GM19467 (cell line): ENCODE data around the gene PPFIA1.
"Not testable (repeated sequence)": the region's sequence is repeated elsewhere in the genome, so short reads cannot be mapped to it uniquely, and the experiment has no call there.

Source experiments
- ATAC-seq: cut with Tn5 transposase; IDR thresholded peaks from one replicate; pipeline ENCODE4 v1.9.1; 2021; ENCODE audit warnings: mild to moderate bottlenecking, moderate library complexity; ENCODE audit not compliant: unreplicated experiment

PPFIA1 gene

DNA sequence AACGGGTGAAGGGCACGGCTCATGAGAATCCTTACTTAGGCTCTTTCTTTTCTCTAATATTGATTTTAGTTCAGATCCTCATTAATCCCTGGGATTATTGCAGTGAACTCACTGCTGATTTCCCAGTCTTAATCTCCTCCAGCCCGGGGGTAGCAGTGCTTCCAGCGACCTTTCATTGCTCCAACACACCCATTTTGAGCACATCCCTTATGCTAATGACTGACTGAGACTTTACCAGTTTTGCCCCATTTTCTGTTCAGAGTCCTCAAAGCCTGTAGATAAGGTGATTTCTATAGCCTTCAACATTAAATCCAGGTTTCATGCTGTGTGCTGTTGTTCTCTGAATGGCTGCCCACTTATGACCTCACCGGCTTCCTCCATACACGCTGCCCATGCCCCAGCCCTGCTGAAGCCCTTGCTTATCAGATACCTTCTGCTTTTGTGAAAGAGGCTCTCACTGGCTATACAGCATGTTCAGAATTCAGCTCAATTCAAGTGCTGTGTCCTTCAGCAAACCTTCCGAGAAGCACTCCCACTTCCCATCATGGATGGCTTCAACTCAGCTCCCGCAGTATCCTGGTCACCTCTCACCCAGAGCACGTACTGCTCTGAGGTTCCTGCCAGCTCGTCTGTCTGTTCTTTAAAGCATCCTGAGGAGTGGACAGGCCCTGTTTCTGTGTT is 49.0 kb downstream of the PPFIA1 start:
- ATAC-seq: no peak

DNA sequence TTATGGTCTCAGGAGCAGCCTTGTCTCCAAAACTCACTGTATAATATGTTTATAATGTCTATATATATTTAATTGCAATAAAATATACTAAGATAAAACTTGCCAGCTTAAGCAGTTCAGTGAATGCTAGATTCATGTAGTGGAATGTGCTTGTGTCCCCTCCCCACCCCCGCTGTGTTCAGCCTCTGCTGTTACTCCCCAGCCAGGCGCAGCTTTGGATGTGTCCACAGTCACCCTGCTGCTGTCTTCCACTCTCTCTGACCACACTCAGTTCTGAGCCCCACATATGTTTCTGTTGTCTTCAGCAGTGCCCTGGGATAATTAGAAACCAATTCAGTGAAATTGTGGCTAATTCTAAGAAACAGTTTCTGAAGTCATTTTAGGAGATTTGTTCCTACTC is 52.2 kb downstream of the PPFIA1 start:
- ATAC-seq: no peak

DNA sequence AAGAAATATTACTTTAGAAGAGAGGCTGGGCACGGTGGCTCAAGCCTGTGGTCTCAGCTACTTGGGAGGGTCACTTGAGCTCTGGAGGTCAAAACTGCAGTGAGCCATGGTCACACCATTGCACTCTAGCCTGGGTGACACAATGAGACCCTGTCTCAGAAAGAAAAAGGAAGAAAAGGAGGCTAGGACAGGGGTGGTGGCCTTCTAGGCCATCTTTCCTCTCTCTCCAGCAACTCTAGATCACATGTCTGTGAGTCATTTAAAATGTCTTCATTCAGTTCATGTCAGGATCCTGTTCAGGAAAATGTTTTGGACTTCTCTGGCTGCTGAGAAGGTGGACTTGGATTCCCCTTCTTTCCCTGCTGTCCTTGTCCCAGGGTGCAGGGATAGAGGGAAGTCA is 53.3 kb downstream of the PPFIA1 start:
- no peak for ATAC-seq

DNA sequence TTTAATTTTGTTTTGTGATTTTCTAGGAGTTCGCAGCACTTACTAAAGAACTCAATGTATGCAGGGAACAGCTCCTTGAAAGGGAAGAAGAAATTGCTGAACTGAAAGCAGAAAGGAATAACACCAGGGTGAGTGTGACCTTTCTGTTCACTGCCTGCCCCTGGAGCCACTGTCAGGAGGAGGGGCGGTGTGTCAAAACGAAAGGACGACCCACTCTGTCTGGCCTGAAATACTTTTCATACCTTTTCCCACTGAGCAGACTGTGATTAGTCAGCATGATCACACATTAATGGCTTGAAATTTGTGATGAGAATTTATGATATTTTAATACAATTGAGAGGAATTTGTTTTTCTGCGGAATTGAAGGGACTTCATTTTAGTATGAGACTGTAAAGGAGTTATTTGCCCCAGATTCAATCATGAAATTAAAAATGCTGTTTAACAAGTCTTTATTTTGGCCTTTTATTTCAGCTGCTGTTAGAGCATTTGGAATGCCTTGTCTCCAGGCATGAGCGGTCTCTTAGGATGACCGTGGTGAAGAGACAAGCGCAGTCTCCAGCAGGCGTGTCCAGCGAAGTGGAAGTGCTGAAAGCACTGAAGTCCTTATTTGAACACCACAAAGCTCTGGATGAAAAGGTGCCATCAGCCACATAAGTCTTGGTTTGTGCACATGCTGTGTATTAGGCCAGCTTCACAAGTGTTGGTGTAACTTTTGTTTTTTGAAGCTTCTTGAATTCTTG is 54.1 kb downstream of the PPFIA1 start:
- peak; percentile 56 for ATAC-seq

DNA sequence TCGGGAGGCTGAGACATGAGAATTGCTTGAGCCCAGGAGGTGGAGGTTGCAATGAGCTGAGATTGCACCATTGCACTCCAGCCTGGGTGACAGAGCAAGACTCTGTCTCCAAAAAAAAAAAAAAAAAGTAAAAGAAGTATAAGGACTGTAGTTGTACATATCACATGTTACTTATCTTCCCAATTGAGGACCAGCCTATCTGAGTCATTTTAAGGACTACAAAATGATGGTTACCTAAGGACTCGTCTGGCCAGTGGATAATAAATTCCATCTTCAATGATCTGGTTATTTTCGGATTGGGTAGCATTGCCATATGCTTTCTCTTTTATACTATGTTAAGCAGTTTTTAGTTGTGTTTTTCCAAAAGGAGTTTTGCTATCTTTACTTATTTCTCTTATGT is 55.3 kb downstream of the PPFIA1 start:
- no peak for ATAC-seq

DNA sequence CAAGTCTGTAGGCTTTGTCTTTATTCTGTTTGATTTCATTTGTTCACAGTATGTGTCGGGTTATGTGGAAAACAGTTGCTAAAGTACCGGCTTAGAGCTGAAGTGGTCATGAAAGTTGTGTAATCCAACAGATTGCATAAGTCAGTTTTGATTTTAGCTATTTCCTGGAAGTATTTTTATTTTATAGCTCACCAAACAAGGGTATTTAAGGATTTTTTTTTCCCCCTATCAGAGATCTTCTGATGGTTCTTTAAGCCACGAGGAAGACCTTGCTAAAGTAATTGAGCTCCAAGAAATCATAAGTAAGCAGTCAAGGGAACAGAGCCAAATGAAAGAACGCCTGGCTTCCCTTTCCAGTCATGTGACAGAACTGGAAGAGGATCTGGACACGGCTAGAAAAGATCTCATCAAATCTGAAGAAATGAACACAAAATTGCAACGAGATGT is 55.9 kb downstream of the PPFIA1 start:
- no peak for ATAC-seq

DNA sequence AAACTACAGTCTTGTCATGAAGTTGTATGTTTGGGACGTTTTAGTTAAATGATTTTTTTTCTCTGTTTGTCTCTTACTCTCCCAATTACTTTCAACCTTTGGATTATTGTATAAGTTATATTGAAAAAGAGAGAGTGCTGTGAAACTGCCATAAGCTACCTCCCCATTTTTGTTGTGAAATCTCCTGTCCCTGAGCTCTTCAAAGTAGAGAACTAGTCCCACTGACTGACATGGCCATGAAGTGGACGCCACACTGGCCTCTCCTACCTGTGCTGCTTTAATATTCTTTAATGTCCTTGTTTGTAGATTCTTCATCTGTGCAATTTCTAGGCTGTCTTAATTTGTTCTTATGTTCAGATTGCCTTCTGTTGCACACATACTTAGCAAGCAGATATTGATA is 56.3 kb downstream of the PPFIA1 start:
- no peak for ATAC-seq

DNA sequence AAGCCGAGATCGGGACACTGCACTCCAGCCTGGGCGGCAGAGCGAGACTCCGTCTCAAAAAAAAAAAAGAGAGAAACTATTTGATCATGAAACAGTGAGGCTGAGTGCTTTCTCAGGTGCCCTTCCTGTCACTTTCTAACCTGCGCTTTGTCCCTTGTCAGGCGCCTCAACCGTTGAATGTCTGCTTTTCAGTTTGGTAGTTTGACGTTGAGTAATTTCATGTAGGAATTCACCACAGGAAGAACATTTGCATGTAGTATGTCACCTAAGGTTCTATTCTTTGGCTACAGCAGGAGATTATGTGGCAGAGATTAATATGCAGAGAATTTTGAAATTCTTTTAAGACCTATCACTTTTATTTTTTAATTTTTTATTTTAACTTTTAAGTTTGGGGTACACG is 57.2 kb downstream of the PPFIA1 start:
- no peak for ATAC-seq

DNA sequence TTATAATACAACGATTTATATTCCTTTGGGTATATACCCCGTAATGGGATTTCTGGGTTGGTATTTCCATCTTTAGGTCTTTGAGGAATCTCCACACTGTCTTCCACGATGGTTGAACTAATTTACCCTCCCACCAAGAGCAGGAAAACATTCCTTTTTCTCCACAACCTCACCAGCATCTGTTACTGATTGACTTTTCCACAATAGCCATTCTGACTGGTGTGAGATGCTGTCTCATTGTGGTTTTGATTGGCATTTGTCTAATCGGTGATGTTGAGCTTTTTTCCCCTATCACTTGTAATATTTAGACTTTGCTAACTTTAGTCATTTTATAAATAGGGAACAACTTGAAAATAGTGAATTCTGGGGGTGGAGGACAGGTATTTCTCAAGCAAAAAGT is 58.1 kb downstream of the PPFIA1 start:
- ATAC-seq: no peak

DNA sequence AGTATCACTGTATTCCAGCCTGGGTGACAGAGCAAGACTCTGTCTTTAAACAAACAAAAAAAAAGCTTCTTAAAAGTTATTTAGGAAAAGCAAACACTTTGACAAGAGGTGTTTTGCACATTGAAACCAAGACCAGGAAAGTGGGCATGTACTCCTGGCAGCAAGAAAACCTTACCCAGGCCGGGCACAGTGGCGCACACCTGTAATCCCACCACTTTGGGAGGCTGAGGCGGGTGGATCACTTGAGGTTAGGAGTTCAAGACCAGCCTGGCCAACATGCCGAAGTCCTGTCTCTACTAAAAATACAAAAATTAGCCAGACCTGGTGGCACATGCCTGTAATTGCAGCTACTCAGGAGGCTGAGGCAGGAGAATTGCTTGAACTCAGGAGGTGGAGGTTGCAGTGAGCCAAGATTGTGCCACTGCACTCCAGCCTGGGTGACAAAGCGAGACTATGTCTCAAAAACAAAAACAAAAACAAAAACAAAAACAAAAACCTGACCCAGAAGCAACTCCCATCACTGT is 60.9 kb downstream of the PPFIA1 start:
- ATAC-seq: not testable (repeated sequence)

DNA sequence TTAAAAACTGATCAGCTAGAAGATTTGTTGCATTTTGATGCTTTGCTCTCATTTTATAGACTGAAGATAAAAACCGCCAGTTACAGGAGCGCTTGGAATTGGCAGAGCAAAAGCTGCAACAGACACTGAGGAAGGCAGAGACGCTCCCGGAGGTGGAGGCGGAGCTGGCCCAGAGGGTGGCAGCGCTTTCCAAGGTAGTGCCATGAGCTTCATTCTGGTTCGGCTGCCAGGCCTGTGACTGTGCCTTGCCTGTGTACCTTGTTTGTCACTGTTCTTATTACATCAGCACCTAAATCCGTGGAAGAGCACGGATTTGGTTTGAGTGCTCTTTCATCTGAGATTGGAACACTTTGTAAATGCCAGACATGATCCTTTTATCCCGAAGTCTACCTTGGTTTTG is 61.4 kb downstream of the PPFIA1 start:
- no peak for ATAC-seq

DNA sequence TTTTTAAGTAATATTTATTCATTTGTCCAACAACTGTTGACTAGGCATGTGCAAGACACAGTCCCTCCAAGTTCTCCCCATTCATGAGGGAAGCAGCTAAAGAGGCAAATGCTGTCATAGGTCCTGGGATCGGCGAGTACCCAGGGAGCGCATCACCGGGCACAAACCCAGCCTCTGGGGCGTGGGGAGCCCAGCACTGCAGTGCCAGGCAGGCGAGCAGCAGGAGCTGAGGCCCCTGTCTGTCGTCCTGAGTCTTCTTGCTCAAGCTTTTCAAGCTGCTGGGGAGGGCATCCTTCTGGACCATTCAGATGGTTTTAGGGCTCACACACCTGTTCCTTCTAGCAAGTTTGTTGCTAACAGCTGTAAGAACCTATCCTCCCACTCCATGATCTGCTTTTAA is 62.1 kb downstream of the PPFIA1 start:
- ATAC-seq: no peak

DNA sequence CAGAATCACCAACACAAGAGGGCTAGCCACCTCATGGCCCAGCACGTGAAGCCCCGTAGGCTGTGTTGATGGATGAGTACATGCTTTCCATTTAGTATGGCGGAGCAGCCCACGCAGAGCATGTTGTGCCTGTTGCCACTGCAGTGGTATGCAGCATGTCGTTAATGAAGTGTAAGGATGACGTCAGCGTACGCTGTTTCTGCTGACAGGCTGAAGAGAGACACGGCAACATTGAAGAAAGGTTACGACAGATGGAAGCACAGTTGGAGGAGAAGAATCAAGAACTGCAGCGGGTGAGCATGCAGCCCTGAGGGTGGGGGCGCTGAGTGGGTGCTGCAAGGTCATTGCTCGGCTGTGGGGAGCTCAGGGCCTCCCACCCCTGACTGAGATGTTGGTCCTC is 62.8 kb downstream of the PPFIA1 start:
- ATAC-seq: no peak

DNA sequence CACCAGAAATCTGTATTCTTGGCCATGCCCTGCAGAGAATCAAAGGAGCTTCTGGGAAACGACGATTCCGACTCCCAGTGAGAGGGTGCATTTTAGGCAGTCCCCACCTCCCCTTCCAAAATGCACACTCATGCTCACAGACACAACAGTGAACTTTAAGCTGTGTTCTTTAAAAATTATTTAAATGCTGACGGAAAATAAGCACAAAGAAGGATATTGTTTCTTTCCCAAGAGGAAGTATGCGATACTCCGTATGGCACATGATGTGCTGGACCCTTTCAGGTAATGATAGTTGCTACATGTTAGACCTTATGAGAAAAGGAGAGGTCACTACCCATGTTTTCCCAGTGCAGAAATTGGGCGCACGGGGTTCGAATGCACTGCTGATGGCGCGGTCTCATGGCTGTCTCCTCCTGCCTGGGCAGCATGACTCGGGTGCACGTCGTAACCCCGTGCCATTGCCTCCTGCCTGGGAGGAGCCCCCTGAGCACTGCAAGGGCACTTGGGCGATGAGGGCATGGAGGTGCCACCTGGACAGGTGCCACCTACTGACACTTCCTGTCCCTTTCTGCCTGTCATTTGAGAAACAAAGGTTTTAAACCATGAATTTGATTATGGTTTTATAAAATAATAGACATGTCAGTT is 64.0 kb downstream of the PPFIA1 start:
- ATAC-seq: no peak

DNA sequence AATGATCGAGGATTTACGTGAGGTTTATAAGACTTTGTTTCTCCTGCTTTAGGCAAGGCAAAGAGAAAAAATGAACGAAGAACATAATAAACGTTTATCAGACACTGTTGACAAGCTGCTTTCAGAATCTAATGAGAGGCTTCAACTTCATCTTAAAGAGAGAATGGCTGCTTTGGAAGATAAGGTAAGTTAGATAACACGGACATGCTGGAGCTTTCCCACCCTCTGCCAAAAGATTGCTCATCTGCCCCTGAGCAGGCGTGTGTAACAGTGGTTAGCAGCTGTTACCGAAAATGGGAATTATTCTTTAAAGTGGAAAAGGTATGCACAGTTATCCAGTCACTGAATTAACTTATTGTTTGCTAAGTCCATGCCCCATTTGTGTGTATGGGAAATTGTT is 65.0 kb downstream of the PPFIA1 start:
- no peak for ATAC-seq

DNA sequence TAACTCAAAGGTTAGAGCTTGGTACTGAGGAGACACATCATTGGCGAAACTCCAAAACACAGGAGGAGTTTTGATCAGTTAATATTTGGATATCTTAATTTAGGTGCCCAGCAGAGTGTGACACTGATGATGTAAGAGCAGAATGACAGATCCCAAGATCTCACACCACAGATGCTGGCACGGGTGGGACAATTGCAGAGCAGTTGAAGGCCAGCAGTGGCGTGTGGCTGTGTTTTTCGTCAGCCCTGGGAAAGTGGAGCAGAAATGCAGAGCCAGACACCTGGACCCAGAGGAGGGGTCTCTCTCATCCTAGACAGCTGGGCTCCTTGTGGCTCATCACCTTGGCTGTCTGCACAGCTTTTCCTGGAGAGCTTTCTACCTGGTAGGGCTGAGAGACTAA is 68.1 kb downstream of the PPFIA1 start:
- no peak for ATAC-seq

DNA sequence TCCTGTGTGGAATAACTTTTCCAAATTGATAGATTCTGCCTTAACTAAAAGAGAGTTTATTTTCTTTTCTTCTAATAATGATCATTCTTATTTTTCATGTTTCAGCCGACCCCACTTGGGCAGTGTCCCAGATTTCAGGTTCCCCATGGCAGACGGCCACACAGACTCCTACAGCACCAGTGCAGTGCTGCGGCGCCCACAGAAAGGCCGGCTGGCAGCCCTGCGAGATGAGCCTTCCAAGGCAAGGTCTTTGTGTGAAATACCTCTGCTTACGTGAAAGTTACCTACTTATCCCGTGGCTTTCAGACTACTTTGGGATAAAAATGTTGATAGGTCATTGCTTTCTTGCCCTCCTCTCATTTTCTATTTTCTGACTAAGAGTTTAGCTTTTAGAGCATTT is 68.6 kb downstream of the PPFIA1 start:
- no peak for ATAC-seq

DNA sequence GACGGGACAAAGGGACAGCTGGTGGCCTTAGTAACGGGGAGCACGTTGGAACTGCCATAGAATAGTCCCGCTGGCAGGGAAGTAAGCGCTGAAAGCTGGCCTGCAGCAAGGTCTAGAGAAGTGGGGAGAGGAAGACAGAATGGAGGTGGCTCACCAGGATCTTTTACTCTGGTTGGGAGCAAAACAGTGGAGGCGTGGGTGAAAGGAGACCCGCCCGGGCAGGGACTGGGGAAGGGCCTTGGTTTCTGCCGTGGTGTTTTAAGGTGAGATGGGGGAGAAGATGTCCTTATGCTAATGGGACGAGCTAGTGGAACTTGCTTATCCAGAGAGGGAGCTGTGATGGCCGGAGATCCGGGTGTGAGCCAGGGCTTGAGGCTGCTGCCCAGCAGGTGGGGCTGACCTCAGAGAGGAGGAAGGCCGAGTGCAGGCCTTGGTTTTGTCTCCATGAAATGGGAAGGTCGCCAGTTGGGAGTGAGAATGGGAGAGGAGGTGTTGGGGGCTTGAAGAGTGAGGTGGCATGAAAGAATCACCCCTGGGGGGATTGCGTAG is 71.5 kb downstream of the PPFIA1 start:
- ATAC-seq: no peak

DNA sequence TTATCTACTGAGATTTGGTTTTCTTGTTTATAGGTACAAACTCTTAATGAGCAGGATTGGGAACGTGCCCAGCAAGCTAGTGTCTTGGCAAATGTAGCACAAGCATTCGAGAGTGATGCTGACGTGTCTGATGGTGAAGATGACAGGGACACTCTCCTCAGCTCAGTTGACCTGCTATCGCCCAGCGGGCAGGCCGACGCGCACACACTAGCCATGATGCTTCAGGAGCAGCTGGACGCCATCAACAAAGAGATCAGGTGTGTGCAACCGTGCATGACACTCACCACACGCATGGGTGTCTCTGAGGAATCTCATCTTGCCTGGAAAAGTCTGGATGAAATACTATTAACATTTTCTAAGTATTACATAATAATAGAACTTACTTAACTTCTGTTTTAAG is 73.1 kb downstream of the PPFIA1 start:
- no peak for ATAC-seq

DNA sequence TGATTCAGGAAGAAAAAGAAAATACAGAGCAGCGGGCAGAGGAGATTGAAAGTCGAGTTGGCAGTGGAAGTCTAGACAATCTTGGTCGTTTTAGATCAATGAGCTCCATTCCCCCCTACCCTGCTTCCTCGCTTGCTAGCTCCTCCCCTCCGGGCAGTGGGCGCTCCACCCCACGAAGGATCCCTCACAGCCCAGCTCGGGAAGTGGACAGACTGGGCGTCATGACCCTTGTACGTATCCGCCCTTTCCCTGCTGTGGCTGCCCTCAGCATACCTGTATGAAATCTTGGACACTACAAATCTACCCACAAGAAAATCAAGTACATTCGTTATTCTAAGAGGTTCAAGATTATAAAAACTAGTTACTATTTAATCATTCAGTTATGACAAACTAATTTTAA is 77.7 kb downstream of the PPFIA1 start:
- no peak for ATAC-seq

DNA sequence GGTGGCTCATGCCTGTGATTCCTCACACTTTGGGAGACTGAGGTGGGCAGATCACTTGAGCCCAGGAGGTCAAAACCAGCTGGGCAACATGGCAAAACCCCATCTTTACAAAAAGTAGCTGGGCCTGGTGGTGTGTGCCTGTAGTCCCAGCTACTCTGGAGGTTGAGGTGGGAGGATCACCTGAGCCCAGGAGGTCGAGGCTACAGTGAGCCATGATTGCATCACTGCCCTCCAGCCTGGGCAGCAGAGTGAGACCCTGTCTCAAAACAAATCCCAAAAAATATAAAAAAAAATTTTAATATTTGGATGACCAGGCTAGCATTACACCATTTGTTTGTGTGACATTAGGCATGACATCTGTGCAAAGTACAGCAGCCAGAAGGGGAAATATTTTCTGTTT is 78.1 kb downstream of the PPFIA1 start:
- ATAC-seq: no peak

DNA sequence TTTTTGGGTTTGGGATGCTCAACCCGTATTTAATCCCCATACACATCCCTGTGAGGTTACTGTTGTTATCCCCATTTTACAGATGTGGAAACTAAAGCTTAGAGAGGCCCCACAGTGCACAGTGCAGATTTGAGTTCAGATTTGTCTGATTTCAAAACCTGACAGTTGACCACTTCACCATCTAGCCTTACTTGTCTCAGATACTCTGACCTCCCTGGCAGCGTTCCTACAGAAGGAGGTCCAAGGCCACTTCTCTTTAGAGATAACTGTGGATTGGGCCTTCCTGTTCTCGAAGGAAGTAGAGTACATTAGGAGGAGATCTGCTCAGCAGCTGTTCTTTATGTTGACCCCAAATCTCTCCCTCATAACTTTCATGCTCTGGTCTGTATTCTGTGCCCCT is 81.2 kb downstream of the PPFIA1 start:
- no peak for ATAC-seq
